ENCODE measurements around the gene GDF15.

DNA sequence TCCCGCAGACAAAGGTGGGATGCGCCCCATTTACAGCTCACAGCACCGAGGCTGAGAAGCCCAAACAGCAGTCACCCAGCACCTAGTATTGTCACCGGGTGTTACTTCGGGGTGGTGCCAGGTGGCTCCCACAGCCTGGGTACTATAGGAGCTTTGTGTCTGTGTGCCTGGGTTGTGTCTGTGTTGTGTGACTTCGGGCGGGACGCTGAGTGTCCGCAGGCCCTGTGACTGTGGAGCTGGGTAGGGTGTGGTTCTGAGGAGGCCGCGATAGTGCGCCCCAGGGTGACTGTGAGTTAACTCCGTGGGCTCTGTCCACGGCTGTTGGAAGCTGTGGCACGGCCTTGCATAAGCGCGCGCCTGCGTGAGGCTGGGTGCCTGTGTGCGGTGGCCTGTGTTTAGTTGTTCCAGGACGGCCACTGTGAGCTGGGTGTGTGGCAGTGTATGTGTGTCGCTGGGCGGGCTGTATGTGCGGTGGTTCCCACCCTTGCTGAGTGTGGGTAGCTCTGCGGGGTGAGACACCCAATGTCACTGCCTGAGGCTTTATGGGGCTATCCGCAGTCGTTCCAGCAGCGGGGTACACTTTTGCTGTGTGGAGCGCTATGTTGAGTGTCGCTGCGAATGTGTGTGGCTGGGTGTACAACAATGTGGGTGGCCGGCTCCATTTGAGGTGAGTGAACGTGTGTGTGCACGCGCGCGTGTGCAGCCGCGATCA is 32.7 kb downstream of the GDF15 start:
- TF ChIP-seq, protein P1, sequence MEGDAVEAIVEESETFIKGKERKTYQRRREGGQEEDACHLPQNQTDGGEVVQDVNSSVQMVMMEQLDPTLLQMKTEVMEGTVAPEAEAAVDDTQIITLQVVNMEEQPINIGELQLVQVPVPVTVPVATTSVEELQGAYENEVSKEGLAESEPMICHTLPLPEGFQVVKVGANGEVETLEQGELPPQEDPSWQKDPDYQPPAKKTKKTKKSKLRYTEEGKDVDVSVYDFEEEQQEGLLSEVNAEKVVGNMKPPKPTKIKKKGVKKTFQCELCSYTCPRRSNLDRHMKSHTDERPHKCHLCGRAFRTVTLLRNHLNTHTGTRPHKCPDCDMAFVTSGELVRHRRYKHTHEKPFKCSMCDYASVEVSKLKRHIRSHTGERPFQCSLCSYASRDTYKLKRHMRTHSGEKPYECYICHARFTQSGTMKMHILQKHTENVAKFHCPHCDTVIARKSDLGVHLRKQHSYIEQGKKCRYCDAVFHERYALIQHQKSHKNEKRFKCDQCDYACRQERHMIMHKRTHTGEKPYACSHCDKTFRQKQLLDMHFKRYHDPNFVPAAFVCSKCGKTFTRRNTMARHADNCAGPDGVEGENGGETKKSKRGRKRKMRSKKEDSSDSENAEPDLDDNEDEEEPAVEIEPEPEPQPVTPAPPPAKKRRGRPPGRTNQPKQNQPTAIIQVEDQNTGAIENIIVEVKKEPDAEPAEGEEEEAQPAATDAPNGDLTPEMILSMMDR (conservative IDR thresholded peaks at IDR 0.05), result no peak
- TF ChIP-seq EZH2 (IDR thresholded peaks at IDR 0.05; ENCODE audit: low read depth), result no peak

All from PC-9 (cell line).